NCI-H1105 (cell line): ENCODE data around the gene BAIAP2L2.

Experiments used
- DNase-seq: peaks from one replicate; lab custom pipeline; 2025; lab: John Stamatoyannopoulos, UW

The BAIAP2L2 gene

DNA sequence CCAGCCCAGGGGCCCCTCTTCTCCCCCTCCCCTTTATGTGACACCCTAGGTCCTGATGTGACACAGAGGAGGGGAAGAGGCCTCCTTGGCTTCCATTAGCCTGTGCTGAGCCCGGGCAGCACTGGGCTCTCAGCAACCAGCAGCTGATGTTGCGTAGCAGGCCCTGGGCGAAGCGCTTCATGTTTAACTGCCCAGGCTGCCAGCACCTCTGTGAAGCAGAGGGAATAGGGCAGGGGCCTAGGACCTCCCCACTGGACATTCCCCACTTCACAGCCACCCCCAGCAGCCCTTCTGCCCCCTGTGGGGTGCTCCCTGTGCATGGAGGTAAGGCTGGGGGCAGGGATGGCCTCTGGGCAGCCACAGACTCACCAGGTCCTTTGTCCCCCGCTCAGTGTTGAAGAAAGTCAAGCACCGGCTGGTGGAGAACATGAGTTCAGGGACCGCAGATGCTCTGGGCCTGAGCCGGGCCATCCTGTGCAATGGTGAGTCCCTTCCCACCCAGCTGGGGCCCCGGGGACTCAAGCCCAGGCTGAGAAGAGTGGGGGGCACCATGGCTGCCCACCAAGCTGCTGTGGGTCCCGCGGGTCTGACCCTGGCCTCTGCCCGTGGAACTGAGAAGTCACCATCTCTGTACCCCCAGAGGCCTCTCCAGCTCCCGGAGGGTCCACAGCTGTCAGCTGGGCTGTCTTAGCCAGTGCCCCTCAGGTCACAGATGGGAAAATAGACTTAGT lies 41.7 kb downstream of the BAIAP2L2 start:
- no peak for DNase-seq

DNA sequence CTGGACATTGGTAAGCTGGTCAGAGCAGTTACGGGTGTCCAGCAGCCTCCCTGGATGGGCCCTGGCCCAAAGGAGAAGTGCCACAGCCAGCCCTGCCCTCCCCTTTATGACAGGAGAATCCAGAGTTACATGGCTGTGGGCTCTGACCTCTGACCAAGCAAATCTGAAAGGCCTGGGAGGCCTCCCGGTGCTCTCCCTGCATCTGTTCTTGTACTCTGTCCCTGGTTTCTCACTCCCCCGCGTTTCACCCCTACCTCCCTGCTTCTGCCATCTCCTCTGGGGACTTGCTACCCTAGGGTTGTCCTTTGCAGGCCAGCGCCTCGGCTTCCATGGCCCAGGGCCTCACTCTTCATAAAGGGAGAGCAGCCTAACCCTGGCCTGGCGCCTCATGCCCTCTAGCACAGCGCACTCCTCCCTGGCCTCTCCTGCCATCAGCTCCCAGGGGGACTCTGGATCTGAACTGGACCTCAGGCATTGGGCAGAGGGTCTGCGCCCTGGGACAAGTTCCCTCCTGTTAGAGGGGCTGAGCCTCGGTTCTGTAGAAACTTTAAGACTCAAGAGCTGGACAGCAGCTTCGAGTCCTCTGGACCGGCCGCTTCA lies 42.6 kb downstream of the BAIAP2L2 start:
- DNase-seq: no peak

DNA sequence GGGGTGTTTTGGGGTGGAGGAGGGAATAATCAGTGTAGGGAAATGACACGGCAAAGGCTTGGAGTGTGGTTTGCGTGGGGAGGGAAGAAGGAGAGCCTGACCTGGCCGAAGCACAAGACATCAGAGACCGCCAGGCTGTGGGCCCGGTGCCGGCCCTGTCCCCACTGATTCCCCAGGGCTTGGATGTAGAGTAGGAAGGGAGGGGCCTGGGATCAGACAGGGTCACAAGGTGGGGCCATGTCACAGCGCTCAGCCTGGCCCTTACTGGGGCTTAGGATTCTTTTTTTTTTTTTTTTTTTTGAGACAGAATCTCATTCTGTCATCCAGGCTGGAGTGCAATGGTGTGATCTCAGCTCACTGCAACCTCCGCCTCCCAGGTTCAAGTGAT lies 43.5 kb downstream of the BAIAP2L2 start:
- no peak for DNase-seq

- no peak for DNase-seq
Measured at GRCh38 chr22:38066381-38067027, 44.0 kb downstream of the BAIAP2L2 start.

GRCh38 chr22:38065539-38065938 lies 44.9 kb downstream of the BAIAP2L2 start:
- DNase-seq: no peak

DNA sequence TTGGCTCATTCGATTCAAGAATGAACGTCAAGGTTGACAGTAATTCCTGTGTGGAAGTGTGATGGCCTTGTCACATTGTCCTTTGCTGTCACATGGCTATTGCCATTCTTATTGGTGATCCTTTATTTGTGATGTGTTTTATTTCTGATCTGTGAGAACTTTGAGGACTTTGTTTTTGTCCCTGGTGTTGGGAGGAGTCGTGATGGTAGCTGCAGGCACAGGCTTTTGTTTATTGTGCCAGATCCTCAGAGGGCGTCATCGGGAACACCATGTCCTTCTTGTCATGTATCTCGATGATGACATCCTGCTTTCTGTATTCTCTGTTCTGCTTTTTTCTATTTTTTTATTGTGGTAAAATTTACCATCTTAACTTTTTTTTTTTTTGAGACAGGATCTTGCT lies 47.7 kb downstream of the BAIAP2L2 start:
- DNase-seq: no peak

DNA sequence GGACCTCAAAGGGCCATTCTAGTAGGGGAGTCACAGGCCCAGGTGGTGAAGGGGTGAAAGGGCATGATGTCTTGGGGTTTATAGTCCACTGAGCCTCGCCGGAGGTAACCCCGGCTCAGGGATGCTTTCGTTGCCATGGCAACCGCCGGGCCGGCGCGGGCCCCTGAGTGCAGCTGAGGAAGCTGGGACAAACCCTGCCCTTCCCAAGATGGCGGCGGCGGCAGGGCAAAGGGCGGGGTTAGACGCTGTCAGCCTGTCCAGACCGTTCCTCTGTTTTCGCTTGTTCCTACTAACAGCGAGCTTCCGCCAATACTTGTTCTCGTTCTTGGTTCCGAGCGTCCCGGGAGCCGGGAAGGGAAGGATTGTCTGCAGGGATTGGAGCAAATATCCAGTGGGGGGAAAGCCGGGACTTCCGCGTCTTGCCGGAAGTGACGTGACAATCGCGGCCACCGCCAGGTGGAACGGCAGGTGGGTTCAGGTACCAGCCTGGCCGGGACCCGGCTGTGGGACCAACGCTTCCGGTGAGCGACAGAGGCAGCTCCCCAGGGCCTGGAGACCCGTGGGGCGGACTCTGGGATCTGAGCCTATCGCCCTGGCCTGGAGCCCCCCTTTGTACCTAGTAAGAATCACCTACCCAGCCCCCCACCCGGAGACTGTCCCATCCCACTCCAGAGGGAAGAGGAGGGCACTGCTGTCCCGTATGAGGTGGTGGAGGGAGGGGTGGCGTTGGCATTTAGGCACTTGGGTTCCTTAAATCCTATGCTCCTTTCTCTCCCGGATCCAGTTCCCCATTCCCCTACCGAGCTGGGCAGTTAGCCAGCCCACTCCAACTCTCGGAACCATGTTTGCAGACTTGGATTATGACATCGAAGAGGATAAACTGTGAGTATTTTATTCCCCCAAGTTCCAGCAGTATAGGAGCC lies 53.3 kb downstream of the BAIAP2L2 start, which contains the start of gene PICK1:
Gene PICK1, plus strand, starts transcription at position 436 of the 923 bp plus-strand sequence. Its CDS starts 406 bp downstream, at position 842.
- DNase-seq: peak; percentile 96

- peak; percentile 68 for DNase-seq
Measured at GRCh38 chr22:38051900-38052862, 58.3 kb downstream of the BAIAP2L2 start.

DNA sequence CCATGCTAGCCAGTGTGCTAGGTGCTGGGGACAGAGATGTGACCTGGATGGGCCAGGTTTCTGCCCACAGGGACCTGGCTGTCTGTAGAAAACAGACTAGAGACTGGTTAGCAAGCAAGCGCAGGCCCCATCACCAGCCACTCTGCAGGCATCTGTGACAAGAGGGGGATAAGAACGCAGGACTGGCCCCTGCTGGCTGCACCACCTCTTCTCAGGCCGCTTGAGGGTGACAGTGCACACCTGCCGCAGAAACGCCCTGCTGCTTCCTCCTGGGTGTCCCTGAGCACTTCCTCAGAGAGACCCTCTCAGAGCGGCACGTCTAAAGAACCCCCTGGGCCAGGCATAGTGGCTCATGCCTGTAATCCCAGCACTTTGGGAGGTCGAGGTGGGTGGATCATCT lies 59.2 kb downstream of the BAIAP2L2 start:
- DNase-seq: no peak

DNA sequence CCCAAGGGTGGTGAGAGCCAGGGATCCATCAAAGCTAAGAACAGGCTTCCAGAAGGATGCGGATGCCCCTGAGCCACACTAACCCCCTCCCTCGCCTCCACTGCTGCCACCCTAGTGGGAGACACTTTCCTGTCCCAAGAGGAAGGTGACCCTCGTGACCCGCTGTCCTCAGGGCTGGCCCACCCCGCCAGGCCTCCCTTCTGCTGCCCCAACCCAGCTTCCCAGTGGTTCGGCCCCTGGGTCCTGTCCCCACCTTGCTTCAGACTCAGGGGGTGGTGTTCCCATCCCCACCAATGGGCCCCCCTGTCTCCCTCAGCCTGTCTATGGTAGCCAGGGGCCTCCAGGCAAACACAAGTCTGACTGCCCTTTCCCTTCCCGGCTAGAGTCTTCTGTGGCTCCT lies 59.8 kb downstream of the BAIAP2L2 start:
- DNase-seq: no peak

- no peak for DNase-seq
Measured at GRCh38 chr22:38049812-38050619, 60.5 kb downstream of the BAIAP2L2 start.

DNA sequence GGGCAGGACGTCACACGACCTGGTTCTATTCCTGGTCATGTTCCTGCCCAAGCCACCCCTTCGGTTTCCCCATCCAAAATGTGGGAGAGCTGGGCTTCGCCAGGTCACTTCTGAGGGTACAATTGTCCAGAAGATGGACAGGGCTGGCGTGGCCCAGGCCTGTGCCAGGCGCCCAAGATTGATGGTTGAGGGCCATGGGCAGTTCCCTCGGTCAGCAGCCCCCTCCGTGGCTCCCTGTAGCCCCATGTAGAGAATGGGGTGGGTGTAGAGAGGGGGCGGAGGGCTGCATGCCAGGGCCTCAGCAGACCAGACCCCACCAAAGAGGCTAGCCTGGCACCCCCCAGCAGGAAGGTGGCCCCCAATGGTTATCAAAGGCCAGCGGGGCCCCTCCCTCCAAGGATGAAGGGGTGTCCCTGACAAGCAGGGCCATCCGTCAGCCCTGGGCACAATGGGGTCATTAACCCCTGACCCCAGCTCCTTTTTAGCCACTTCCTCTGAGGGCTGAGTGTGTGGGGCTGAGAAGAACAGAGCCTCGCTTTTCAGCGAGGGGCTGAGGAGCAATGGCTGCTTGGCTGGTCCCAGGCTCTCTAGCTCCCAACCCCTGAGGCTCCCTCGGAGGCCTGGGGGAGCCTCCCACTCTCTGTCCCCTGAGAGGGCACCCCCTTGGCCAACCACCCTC lies 64.3 kb downstream of the BAIAP2L2 start:
- DNase-seq: no peak

- no peak for DNase-seq
Measured at GRCh38 chr22:38043151-38044039, 67.1 kb downstream of the BAIAP2L2 start.

GRCh38 chr22:38042488-38042790 lies 68.0 kb downstream of the BAIAP2L2 start:
- no peak for DNase-seq

DNA sequence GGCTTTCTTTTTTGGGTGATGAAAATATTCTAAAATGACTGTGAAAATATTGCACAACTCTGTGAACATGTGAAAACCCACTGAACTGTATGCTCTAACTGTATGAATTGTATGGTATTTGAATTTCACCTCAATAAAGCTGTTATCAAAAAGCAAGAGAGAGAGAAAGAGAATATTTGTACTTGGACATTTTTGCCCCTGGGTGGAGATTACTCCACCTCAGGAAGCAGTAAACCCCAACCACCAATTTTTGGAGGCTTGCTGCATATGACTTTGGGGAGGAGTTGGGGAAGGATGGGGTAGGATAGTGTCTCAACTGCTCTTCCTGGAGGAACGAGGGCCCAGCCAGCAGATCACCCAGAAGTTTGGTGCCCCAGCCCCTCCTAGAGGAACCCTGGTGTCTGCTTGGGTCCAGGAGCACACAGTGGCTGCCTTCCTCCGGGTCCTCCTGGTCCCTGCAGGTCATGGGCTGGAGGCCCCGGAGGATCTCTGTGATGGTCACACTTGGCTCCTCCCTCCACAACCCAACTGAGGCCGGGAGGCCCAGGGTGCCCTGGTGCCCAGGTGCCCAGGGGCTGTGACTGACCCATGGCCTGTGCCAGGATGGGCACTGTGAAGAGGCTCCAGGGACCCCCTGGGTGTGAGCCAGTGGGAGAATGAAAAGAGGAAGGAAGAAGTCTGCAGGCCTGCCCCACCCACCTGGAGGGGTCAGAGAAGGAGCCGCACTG lies 68.6 kb downstream of the BAIAP2L2 start:
- DNase-seq: no peak

- DNase-seq: no peak
Measured at GRCh38 chr22:38040953-38041759, 69.3 kb downstream of the BAIAP2L2 start.
